GM18873 (cell line): ENCODE measurements around the gene CRYBA4.

ENCODE experiments used
- ATAC-seq: cut with Tn5 transposase; IDR thresholded peaks from one replicate; pipeline ENCODE4 v1.9.1; 2021; ENCODE audit warnings: mild to moderate bottlenecking, moderate library complexity, moderate number of reproducible peaks; ENCODE audit not compliant: unreplicated experiment, low FRiP score

The CRYBA4 gene

GRCh38 chr22:26620197-26620596, 1.6 kb upstream of the CRYBA4 start:
- ATAC-seq, result no peak

GRCh38 chr22:26623984-26624383, 2.2 kb downstream of the CRYBA4 start:
- no peak for ATAC-seq

GRCh38 chr22:26624803-26625202, 3.0 kb downstream of the CRYBA4 start:
- no peak for ATAC-seq

- no peak for ATAC-seq
Observed at GRCh38 chr22:26629988-26630761, 8.4 kb downstream of the CRYBA4 start.

GRCh38 chr22:26631282-26631681, 9.5 kb downstream of the CRYBA4 start:
- ATAC-seq, result no peak

GRCh38 chr22:26632422-26633155, 10.8 kb downstream of the CRYBA4 start:
- no peak for ATAC-seq

- ATAC-seq, result no peak
Observed at GRCh38 chr22:26634189-26634588, 12.4 kb downstream of the CRYBA4 start.

- ATAC-seq, result no peak
Observed at GRCh38 chr22:26635117-26635516, 13.4 kb downstream of the CRYBA4 start.

- ATAC-seq, result no peak
Observed at GRCh38 chr22:26636296-26636695, 14.5 kb downstream of the CRYBA4 start.

- ATAC-seq, result no peak
Observed at GRCh38 chr22:26642465-26643417, 21.0 kb downstream of the CRYBA4 start.

- ATAC-seq, result no peak
Observed at GRCh38 chr22:26643418-26644100, 21.8 kb downstream of the CRYBA4 start.

GRCh38 chr22:26646158-26646557, 24.4 kb downstream of the CRYBA4 start:
- ATAC-seq, result no peak

GRCh38 chr22:26648011-26648497, 26.3 kb downstream of the CRYBA4 start:
- no peak for ATAC-seq

GRCh38 chr22:26648528-26649388, 27.0 kb downstream of the CRYBA4 start:
- no peak for ATAC-seq

- ATAC-seq, result no peak
Observed at GRCh38 chr22:26650722-26651421, 29.1 kb downstream of the CRYBA4 start.

GRCh38 chr22:26651815-26652214, 30.1 kb downstream of the CRYBA4 start:
- no peak for ATAC-seq

- ATAC-seq, result no peak
Observed at GRCh38 chr22:26656891-26657851, 35.4 kb downstream of the CRYBA4 start, which contains the start of gene MIAT. Gene MIAT, plus strand, starts transcription at chr22:26657588.
